Suprapubic skin (tissue), 4 donors: ENCODE measurements around the gene FUT2. TPM values are rescaled to one million over a fixed set of nuclear protein-coding genes. Genes with fewer than 3 reads are reported as not detected.

Source experiments
- DNase-seq, 2 donors: peaks; one replicate each; pipeline ENCODE4 v3.0.0-alpha.2; 2019; ENCODE audit warnings: low spot score in 2 of 2
- H3K27ac ChIP-seq: fragments of 200-600 bp; sonication (generic); one replicate; pipeline ENCODE4 v1.5.1; 2019
- H3K27me3 ChIP-seq: fragments of 200-600 bp; sonication (generic); one replicate; pipeline ENCODE4 v1.5.1; 2019
- H3K36me3 ChIP-seq: fragments of 200-600 bp; sonication (generic); one replicate; pipeline ENCODE4 v1.5.1; 2019
- H3K4me1 ChIP-seq: fragments of 200-600 bp; sonication (generic); one replicate; pipeline ENCODE4 v1.5.1; 2019
- H3K4me3 ChIP-seq: fragments of 200-600 bp; sonication (generic); one replicate; pipeline ENCODE4 v1.5.1; 2019; ENCODE audit warnings: mild to moderate bottlenecking
- H3K9me3 ChIP-seq: fragments of 200-600 bp; sonication (generic); one replicate; pipeline ENCODE4 v1.5.1; 2019
- EP300 ChIP-seq: sonication (generic); formaldehyde crosslinking; IDR thresholded peaks from one replicate; pipeline ENCODE4 v1.6.1; 2017; ENCODE audit warnings: antibody characterized with exemption
- POLR2A ChIP-seq, 2 donors: fragments of 450-650 bp; IDR thresholded peaks; one replicate each; pipeline ENCODE4 v1.6.1; 2017; ENCODE audit warnings: antibody characterized with exemption in 2 of 2, mild to moderate bottlenecking in 2 of 2, moderate library complexity in 2 of 2
- POLR2AphosphoS5 ChIP-seq, 3 donors: sonication (generic); formaldehyde crosslinking; IDR thresholded peaks; one replicate each; pipeline ENCODE4 v1.6.1; 2017; ENCODE audit warnings: antibody characterized with exemption in 3 of 3
- WGBS: methylation state at CpG from one replicate; pipeline ENCODE4 v1.1.5; 2018; 5-methylcytosine and 5-hydroxymethylcytosine counted together
- total RNA-seq, 4 donors: library from RNA; depleted of rRNA; stranded (reverse); fragments of >200 nt; gene quantifications; one replicate each; pipeline ENCODE4 v1.1.0, GENCODE V29; 2016
- TF ChIP-seq, protein P1 (sequence below), 2 donors: fragments of 200-600 bp in 1 of 2; fragments of 450-650 bp in 1 of 2; sonication (generic) in 1 of 2; IDR thresholded peaks; one replicate each; pipeline ENCODE4 v1.5.1; 2016 to 2019; ENCODE audit warnings: antibody characterized with exemption in 2 of 2, mild to moderate bottlenecking in 1 of 2, moderate library complexity in 1 of 2

FUT2 gene
- total RNA-seq, 4 donors from 2014 or later = 2.1 to 17.4 (median 4.9) TPM

DNA sequence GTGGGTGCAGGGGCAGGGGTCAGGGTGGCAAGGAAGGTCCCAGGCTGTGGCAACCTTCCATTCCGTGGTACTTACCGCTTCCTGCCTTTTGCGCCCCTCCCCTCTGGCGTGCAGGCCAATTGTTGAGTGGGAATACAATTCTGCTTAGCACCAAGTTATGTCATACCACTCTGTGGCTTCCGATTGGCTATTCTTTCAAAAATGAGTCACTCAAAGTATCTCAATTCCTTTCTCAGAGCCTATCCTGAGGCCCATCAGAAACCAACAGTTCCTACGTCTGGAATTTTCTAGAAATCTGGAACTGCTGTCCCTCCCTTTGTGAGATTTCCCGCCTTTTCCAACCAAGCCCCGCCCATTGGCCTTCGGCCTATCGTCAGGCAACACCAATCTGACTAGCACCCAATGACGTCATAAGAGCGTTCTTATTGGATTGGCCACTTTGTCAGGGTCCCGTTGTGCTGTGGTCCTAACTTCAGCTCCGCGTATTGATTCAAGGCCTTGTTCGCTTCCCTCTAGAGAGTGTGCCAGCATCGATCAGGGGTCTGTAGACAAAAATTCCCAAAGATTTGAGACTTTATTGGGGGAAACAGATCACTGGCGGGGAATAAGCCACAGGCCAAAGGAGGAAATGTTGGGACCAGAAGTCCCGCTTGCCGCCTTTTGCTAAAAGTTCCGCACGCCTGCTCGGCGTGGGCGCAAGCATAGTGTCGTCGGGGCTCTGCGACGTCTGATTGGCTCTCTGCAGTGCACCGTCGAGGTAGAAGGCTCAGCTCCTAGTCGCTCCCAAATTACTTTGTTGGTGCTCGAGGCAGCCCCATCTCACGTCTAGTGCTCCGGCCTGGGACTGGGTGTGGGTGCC lies 34.7 kb upstream of the FUT2 start:
- 66% methylated on average over 35 of the region's 35 CpGs for WGBS
- Histone ChIP-seq H3K4me1 (peaks cover 9% of the 10 kb centered on the region), H3K36me3 (no peaks in the 10 kb centered on the region), H3K4me3 (no peak overlapping the region), H3K27me3 (no peaks in the 10 kb centered on the region), H3K27ac (no peak overlapping the region), H3K9me3 (no peaks in the 10 kb centered on the region)
- DNase-seq = peak in 1 of 2 donors; percentile 87
- TF ChIP-seq POLR2A (IDR thresholded peaks at IDR 0.05) (no peak), EP300 (no peak), POLR2AphosphoS5 (IDR thresholded peaks at IDR 0.05) (peak in 1 of 3 donors; percentile 42)
- TF ChIP-seq, protein P1, sequence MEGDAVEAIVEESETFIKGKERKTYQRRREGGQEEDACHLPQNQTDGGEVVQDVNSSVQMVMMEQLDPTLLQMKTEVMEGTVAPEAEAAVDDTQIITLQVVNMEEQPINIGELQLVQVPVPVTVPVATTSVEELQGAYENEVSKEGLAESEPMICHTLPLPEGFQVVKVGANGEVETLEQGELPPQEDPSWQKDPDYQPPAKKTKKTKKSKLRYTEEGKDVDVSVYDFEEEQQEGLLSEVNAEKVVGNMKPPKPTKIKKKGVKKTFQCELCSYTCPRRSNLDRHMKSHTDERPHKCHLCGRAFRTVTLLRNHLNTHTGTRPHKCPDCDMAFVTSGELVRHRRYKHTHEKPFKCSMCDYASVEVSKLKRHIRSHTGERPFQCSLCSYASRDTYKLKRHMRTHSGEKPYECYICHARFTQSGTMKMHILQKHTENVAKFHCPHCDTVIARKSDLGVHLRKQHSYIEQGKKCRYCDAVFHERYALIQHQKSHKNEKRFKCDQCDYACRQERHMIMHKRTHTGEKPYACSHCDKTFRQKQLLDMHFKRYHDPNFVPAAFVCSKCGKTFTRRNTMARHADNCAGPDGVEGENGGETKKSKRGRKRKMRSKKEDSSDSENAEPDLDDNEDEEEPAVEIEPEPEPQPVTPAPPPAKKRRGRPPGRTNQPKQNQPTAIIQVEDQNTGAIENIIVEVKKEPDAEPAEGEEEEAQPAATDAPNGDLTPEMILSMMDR (IDR thresholded peaks at IDR 0.05) = no peak

DNA sequence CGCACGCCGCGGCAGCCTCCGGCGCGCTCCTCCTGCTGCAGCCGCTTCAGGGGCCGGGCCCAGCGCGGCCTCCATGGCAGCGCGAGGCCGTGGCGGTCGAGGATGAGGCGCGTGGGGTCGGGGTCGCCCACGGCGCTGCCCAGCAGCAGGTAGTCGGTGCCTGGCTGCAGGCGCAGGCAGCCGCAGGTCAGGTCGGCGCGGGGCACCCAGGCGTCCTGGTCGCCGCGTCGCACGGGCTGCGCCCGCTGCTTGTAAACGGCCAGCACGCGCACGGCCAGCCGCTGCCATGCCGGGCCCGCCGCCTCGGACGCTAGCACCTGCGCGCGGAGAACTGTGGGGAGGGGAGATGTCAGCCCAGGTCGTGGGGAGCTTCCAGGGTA lies 34.1 kb upstream of the FUT2 start:
- TF ChIP-seq EP300 (no peak), POLR2A (IDR thresholded peaks at IDR 0.05) (no peak), POLR2AphosphoS5 (IDR thresholded peaks at IDR 0.05) (no peak)
- TF ChIP-seq, protein P1 (IDR thresholded peaks at IDR 0.05) = no peak
- Histone ChIP-seq H3K4me3 (no peak overlapping the region), H3K27ac (no peak overlapping the region), H3K27me3 (no peaks in the 10 kb centered on the region), H3K9me3 (no peaks in the 10 kb centered on the region), H3K4me1 (peaks cover 9% of the 10 kb centered on the region), H3K36me3 (no peaks in the 10 kb centered on the region)
- 89% methylated on average over 20 of the region's 50 CpGs for WGBS
- DNase-seq = peak in 1 of 2 donors; percentile 61

DNA sequence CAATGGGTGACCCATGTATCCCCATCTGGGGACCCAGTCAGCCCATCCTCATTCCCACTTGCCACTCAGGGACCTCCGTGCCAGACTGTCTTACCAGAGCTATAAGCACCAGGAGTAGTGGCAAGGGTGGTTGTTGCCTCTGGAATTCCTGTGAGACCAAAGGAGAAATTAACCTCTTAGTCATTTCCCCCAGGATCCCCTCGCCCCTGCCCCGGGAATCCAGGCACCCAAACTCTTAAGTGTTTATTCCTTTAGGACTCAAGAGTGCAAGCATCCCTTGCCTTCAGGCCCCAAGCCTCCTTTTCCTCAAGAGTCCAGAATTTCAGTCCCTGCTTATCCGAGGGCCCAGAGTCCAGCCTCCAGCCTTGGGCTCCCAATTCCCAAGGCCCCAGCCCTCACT lies 32.1 kb upstream of the FUT2 start:
- H3K27me3 ChIP-seq = no peaks in the 10 kb centered on the region
- H3K9me3 ChIP-seq = no peaks in the 10 kb centered on the region
- 96% methylated on average over 4 of the region's 4 CpGs for WGBS
- H3K4me3 ChIP-seq = no peak overlapping the region
- TF ChIP-seq POLR2A (IDR thresholded peaks at IDR 0.05) (no peak), POLR2AphosphoS5 (IDR thresholded peaks at IDR 0.05) (no peak), EP300 (no peak)
- TF ChIP-seq, protein P1 (IDR thresholded peaks at IDR 0.05) = no peak
- H3K27ac ChIP-seq = no peak overlapping the region
- peak in 1 of 2 donors; percentile 39 for DNase-seq
- H3K4me1 ChIP-seq = peaks cover 9% of the 10 kb centered on the region
- H3K36me3 ChIP-seq = no peaks in the 10 kb centered on the region

DNA sequence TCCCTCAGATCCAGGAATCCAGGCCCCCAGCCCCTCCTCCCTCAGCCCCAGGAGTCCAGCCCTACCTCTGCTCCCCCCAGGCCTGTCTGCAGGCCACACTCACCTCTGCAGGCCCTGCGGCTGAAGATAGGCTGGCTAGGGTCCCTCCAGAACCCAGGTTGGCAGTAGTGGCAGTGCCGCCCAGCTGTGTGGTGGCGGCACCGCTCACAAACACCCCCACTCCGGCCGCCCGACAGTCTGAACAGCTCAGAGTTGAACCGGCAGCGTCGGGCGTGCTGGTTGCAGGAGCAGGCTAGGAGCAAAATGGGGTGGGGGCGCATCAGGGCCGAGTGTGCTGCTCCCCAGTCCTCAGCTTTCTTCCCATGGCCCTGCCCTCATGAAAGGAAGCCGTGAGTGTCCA lies 31.3 kb upstream of the FUT2 start:
- Histone ChIP-seq H3K36me3 (no peaks in the 10 kb centered on the region), H3K4me1 (peaks cover 9% of the 10 kb centered on the region), H3K27me3 (no peaks in the 10 kb centered on the region), H3K27ac (no peak overlapping the region), H3K4me3 (no peak overlapping the region), H3K9me3 (no peaks in the 10 kb centered on the region)
- whole genome bisulfite sequencing = 89% methylated on average over 10 of the region's 14 CpGs
- peak in 1 of 2 donors; percentile 51 for DNase-seq
- TF ChIP-seq POLR2A (IDR thresholded peaks at IDR 0.05) (no peak), EP300 (no peak), POLR2AphosphoS5 (IDR thresholded peaks at IDR 0.05) (no peak)
- TF ChIP-seq, protein P1 (IDR thresholded peaks at IDR 0.05) = no peak

DNA sequence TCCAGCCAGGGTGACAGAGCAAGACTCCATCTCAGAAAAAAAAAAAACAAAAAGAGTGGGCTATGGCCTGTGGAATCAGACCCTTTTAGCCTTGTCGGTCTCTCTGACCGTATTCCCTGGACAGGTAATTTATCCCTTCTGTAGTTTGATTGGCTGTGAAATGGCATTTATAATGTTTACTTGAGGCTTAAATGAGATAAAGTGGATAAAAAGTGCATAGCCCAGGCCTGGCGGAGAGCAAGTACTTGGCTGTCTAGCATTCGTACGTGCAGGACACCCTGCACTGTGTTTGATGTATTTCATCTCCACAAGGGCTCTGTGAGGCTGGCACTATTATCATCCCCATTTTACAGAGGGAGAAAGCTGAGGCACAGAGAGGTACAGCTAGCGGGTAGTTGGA lies 30.0 kb upstream of the FUT2 start:
- 95% methylated on average over 6 of the region's 6 CpGs for WGBS
- H3K9me3 ChIP-seq = no peaks in the 10 kb centered on the region

More for the DNA sequence above, 30.0 kb upstream of the FUT2 start:
- no peak for TF ChIP-seq POLR2AphosphoS5 (IDR thresholded peaks at IDR 0.05)
- no peak for TF ChIP-seq POLR2A (IDR thresholded peaks at IDR 0.05)
- TF ChIP-seq, protein P1 (IDR thresholded peaks at IDR 0.05) = no peak
- no peak for TF ChIP-seq EP300
- H3K27me3 ChIP-seq = no peaks in the 10 kb centered on the region
- DNase-seq = no peak
- H3K36me3 ChIP-seq = no peaks in the 10 kb centered on the region
- H3K4me3 ChIP-seq = no peak overlapping the region
- no peak overlapping the region for H3K27ac ChIP-seq
- H3K4me1 ChIP-seq = peaks cover 3% of the 10 kb centered on the region
